HG02798 (cell line): Measurements from ENCODE around the gene ALOX12.
"Not testable (repeated sequence)": the region's sequence is repeated elsewhere in the genome, so short reads cannot be mapped to it uniquely, and the experiment has no call there.

ENCODE experiments used
- ATAC-seq: cut with Tn5 transposase; IDR thresholded peaks from one replicate; pipeline ENCODE4 v1.9.1; 2021; ENCODE audit warnings: mild to moderate bottlenecking; ENCODE audit not compliant: unreplicated experiment, poor library complexity

Gene ALOX12

GRCh38 chr17:7042501-7043181 is 46.8 kb downstream of the ALOX12 start:
- ATAC-seq = no peak

DNA sequence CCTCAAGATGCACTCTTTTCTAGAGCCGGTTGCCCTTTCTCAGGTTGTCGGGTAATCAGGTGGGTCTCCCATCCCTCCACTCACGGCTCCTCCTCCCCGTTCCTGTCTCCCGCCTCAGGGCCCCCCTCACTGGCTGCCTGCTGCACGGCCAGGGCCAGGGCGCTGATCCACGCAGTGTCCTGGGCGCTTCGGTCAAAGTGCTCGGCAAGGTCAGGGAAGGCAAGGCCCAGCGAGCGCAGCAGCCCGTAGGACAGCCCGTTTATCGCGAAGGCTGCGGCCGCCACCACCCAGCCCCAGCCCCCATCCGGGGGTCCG is 47.3 kb downstream of the ALOX12 start:
- ATAC-seq = no peak

DNA sequence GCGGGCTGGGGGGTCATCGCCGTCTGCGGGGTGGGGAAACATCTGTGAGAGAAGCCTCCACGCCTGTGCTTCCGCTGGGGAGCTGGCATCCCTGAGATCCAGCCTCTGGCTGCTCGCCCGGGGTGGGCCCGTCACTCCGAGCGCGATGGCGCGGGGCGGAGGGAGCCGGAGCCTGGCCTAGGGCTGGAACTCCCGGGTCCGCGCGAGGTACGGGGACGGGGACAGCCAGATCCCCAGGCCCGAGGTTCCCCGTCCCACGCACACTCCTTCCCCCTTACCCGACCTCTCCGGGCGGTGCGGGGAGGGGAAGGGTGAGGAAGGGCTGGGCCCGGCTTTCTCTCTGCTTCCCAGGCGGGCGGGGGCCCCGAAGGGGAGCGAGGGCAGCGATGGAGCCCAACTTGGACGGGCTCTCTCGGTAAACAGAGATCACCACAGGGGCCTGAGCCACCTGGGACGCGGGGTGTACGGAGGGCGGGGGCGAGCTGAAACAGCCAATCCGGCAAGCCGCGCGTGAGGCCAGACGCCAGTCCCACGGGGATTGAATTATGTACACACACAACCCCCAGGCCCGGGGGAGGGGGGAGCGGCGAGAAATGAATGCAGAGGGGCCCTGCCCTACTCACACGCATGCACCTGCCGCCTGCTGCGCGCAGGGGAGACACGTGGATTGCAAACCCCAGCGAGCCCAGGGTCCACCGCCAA is 47.8 kb downstream of the ALOX12 start, which contains the start of gene SLC16A11:
TSS of gene SLC16A11 (minus strand) at position 596 of the 702 bp plus-strand sequence. CDS start at position 17, 579 bp downstream.
- no peak for ATAC-seq

DNA sequence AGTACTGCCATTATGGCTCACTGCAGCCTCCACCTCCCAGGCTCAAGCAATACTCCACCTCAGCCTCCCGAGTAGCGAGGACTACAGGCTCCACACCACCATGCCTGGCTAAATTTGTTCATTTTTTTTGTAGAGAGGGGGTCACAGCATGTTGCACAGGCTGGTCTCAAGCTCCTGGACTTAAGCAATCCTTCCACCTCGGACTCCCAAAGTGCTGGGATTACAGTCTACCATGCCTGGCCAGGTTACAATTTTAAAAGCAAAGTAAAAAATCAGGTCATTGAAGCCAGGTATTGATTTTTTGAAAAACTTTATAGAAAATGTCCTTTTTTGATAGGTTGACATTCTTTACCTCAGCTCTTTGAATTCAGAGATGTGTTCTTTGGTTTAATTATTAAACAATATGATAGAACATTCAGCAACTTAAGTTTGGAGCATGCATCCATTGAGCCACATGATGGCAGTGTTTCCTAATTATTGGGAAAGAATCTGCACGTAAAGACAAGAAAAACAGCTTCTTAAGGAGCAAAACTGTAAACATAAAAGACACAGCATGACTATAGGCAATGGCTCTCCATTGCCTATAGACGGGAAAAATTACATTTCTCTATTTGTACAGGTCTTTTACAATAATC is 49.8 kb downstream of the ALOX12 start:
- ATAC-seq = no peak

GRCh38 chr17:7046127-7046724 is 50.4 kb downstream of the ALOX12 start:
- ATAC-seq = no peak

GRCh38 chr17:7046725-7047397 is 51.0 kb downstream of the ALOX12 start:
- not testable (repeated sequence) for ATAC-seq

GRCh38 chr17:7047566-7047965 is 51.7 kb downstream of the ALOX12 start:
- no peak for ATAC-seq

DNA sequence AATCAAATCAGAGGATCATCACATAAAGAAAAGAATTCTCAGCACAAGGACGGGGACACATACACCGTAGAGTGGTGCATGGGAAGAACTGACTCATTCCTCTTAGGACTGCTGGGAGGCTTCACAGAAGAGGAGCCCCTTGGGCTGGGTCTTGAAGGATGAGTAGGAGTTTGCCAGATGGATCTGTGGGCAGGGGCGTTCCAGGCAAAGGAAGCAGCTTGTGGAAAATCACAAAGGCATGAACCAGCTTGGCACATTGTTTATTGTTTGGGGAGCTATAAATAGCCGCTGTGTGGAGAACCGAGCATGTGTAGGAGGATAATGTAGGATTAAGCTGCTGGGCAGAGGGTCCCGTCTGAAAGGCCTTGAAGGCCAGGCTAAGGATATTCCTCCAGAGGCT is 53.1 kb downstream of the ALOX12 start:
- ATAC-seq = no peak

- not testable (repeated sequence) for ATAC-seq
Observed at GRCh38 chr17:7050583-7050982, 54.7 kb downstream of the ALOX12 start.

DNA sequence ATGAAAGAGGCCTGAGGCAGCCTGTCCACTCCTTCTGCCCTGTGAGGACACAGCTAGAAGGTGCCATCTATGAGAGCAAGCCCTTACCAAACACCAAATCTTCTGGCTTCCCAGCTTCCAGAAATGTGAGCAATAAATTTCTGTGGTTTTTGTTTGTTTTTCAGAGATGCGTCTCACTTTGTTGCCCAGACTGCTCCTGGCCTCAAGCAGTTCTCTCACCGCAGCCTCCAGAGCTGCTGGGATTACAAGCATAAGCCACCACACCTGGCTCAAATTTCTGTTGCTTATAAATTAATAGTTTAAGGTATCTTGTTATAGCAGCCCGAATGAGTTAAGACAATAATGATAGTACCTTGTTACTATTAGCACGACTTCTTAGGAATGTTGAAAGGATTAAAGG is 60.5 kb downstream of the ALOX12 start:
- no peak for ATAC-seq

DNA sequence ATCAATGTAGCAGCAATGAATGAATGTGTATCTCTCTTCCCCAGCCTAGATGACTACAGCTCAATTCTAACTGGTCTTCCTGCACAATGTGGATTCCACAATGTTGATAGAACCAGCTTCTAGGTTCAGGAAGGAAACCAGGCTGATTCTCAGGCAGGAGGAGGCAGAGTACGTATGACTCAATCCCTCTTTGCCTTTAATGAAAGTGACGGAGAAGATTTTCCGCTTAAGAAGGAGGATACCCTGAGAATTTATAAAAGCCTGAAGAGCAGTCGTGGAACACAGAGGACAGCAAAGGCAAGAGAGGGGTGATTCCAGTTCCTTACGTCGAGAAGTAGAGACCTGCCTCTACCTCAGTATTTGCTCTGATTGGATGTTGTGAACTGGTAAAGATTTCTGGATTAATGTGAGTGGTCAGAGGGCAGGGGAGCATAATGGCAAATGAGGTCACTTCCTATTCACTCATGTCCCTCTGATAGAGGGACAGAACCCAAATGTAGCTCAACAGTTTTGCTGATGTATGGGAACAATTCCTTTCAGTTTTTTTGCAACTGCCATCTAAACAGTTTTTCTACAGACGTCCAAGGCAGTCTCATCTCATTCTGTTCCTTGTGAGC is 63.1 kb downstream of the ALOX12 start:
- ATAC-seq = no peak
